ENCODE measurements around the gene WSCD1.

The WSCD1 gene

DNA sequence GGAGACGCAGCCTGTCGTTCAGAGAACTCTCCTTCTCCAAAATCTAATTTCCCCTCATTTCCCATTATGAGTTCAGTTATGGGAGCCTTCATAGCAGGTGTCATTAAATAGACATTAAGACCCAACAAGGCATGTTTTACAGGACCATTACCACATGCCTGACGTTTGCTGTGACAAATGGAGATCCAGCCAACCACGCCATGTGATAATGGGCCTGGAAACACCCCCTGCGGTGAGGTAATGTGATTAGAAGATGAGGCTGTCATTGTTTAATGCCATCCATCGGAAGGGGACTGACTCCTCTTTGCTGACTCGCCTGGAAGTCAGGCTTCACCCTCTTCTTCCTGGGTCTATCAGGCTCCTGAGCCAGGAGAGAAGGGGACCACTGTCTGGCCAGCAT, 76.9 kb downstream of the WSCD1 start:
- TF ChIP-seq, protein P1, sequence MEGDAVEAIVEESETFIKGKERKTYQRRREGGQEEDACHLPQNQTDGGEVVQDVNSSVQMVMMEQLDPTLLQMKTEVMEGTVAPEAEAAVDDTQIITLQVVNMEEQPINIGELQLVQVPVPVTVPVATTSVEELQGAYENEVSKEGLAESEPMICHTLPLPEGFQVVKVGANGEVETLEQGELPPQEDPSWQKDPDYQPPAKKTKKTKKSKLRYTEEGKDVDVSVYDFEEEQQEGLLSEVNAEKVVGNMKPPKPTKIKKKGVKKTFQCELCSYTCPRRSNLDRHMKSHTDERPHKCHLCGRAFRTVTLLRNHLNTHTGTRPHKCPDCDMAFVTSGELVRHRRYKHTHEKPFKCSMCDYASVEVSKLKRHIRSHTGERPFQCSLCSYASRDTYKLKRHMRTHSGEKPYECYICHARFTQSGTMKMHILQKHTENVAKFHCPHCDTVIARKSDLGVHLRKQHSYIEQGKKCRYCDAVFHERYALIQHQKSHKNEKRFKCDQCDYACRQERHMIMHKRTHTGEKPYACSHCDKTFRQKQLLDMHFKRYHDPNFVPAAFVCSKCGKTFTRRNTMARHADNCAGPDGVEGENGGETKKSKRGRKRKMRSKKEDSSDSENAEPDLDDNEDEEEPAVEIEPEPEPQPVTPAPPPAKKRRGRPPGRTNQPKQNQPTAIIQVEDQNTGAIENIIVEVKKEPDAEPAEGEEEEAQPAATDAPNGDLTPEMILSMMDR (IDR thresholded peaks at IDR 0.05; ENCODE audit: extremely low read depth, missing control alignments), result no peak
- DNase-seq (ENCODE audit: low spot score), result no peak

DNA sequence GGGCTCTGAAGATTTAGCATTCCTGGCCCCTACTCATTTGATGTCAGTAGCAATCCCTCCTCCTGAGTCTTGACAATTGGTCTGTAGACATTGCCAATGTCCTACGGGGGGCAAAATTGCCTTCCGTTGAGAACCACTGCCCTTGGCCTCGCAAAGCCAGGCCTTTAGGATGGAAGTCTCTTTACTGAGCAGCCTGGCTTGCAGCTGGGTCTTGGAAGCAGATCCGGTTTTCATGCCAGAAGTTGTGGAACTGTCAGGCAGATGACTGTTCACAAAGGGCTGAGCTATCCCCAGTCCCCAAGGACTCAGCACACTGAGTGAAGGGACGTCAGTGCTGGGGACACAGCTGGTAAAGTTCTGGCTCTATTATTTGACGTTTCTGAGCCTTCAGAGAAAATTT, 83.2 kb downstream of the WSCD1 start:
- no peak for DNase-seq (ENCODE audit: low spot score)
- TF ChIP-seq, protein P1 (IDR thresholded peaks at IDR 0.05; ENCODE audit: extremely low read depth, missing control alignments), result no peak

DNA sequence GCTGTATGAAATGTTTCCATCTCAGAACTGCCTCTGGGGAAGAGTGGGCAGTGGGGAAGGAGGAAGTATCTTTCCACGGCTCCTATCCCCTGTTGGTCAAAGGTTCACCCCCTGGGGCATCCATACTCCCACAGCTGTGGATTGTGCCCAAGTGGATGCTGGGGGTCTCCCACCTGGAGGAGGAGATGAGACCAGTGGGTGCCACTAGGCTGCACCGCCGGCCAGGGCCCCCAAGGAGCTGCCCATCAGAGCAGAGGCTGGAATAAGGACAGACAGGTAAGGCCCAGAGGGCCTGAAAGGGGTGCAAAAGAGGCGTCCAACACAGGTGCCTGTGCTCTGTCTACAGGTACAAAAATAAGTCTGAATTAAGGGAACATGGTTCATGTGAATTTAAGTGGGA, 87.5 kb downstream of the WSCD1 start:
- TF ChIP-seq, protein P1 (IDR thresholded peaks at IDR 0.05; ENCODE audit: extremely low read depth, missing control alignments), result no peak
- no peak for DNase-seq (ENCODE audit: low spot score)

DNA sequence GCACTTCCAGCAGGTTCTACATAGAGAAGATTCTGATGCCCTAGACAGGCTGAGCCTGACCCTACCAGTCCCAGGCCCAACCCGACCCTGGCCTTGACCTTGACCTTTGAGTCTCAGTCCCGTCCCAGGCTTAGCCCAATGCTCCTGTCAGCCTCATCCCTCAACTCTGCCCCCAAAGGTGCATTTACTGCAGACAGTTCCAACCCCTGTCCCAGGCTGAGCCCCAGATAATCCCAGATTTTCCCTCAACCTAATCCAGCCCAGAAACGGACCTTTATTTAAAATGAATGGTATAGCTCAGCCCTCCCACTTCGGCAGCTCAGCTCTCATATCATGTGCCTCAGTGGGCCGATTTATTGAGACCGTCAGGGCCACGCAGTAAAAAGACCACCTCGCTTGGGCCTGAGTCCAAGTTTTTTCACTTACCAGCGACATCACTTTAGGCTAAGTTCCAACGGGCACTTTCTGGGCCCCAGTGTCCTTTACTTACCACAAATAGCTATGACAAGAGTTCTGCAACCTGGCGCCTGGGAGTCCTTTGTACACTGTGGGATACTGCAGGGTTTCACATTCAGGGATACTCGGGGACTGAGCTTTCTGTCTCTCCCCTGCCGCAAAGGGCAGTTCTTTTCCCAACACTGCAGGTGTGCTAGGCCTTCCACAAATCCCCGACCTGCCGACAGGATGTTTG, 89.5 kb downstream of the WSCD1 start:
- no peak for DNase-seq (ENCODE audit: low spot score)
- TF ChIP-seq, protein P1 (IDR thresholded peaks at IDR 0.05; ENCODE audit: extremely low read depth, missing control alignments), result no peak

DNA sequence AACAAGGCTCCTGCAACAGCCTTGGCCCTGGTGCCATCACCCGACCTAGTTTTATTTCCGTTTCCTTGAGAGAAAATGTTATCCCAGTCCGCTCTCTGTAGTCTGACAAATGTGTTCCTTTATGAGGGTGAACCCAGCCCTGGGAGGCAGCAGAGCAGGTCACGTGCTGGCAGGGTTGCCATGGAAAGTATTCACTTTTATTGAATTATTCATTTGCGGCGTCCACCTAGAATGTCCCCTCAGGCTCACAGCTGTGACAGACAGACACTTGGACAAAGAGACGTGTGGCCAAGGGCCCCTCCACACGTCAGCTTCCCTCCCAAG, 90.0 kb downstream of the WSCD1 start:
- no peak for DNase-seq (ENCODE audit: low spot score)
- TF ChIP-seq, protein P1 (IDR thresholded peaks at IDR 0.05; ENCODE audit: extremely low read depth, missing control alignments), result no peak

DNA sequence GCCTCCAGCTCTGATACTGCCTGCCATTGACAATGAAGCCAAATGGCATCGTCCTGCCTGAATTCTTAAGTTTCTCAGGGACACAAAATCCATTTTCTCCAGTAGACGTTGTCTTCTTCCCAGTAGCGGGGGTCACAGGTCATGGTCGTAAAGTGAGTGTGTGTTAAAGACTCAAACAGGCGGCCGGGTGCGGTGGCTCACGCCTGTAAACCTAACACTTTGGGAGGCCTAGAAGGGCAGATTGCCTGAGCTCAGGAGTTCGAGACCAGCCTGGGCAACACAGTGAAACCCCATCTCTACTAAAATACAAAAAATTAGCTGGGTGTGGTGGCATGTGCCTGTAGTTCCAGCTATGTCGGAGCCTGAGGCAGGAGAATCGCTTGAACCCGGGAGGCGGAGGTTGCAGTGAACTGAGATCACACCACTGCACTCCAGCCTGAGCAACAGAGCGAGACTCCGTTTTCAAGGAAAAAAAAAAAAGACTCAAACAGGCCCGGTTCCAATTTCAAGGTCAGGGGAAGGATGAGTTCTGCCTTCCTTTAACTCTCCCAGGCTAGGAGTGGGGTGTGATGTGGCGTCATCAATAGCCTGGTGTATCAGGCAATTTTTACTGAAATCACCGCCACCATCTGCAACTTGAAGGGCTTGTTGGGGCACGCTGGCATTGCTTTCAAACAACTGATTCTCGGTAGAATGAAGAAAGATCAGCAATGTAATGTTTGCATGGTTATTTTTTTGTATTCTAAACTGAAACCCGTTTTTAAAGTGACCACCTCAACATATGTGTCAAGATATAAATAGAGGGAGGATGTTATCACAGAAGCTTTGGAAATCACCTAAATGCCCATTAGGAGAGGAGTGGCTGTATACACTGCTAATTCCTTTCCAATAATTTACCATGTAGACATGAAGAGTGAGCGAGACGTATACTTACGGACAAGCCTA, 91.0 kb downstream of the WSCD1 start:
- DNase-seq (ENCODE audit: low spot score), result no peak
- TF ChIP-seq, protein P1 (IDR thresholded peaks at IDR 0.05; ENCODE audit: extremely low read depth, missing control alignments), result no peak

DNA sequence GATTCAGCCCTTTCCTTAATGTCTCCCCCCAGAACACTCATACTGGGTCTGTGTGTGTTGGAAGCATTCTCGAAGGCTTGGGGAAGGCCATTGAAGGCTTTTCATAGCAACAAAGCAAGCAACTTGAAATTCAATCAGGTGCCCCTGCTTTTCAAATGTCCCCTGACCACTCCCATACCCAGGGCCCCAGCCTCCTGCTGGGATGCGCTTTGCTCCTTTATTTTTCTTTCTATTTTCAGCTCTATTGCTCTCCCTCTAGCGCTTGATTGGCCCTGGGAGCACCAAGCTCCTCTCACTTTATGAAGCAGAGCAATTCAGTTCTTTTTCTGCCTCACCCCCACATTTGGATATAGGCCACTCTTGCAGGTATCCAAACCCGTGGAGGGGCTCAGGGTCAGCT, 92.0 kb downstream of the WSCD1 start:
- DNase-seq (ENCODE audit: low spot score), result no peak
- TF ChIP-seq, protein P1 (IDR thresholded peaks at IDR 0.05; ENCODE audit: extremely low read depth, missing control alignments), result no peak
